Liver (tissue), 9 donors: Measurements from ENCODE around the gene FGF19. TPM values are rescaled to one million over a fixed set of nuclear protein-coding genes. Genes with fewer than 3 reads are reported as not detected.

ENCODE experiments used
- DNase-seq: peaks from one replicate; pipeline ENCODE4 v3.0.0-alpha.2; 2017; ENCODE audit warnings: low spot score
- H3K27ac ChIP-seq, 2 donors: one replicate each; pipeline ENCODE4 v1.7.0; 2013; ENCODE audit warnings: inconsistent platforms in 2 of 2, low read length in 2 of 2, control low read depth in 1 of 2, low read depth in 1 of 2, mild to moderate bottlenecking in 1 of 2
- H3K27me3 ChIP-seq, 4 donors: one replicate each; pipeline versions ENCODE4 v1.6.1 to v1.7.0; 2013; ENCODE audit warnings: low read length in 3 of 4, inconsistent platforms in 1 of 4, mild to moderate bottlenecking in 1 of 4, moderate library complexity in 1 of 4; ENCODE audit not compliant: control insufficient read depth in 4 of 4, insufficient read depth in 4 of 4
- H3K36me3 ChIP-seq, 4 donors: one replicate each; pipeline versions ENCODE4 v1.6.1 to v1.7.0; 2013; ENCODE audit warnings: low read length in 3 of 4, mild to moderate bottlenecking in 3 of 4, low read depth in 1 of 4, moderate library complexity in 1 of 4; ENCODE audit not compliant: control insufficient read depth in 4 of 4, insufficient read depth in 3 of 4
- H3K4me1 ChIP-seq, 4 donors: one replicate each; pipeline versions ENCODE4 v1.6.1 to v1.7.0; 2013; ENCODE audit warnings: low read length in 3 of 4, mild to moderate bottlenecking in 3 of 4, moderate library complexity in 1 of 4; ENCODE audit not compliant: control insufficient read depth in 4 of 4, insufficient read depth in 4 of 4
- H3K4me3 ChIP-seq, 3 donors: one replicate each; pipeline versions ENCODE4 v1.6.1 to v1.7.0; 2013; ENCODE audit warnings: low read length in 3 of 3, control low read depth in 1 of 3, low read depth in 1 of 3, mild to moderate bottlenecking in 1 of 3
- H3K9ac ChIP-seq, 2 donors: one replicate each; pipeline ENCODE4 v1.7.0; 2013; ENCODE audit warnings: low read length in 2 of 2, mild to moderate bottlenecking in 2 of 2, moderate library complexity in 2 of 2, control low read depth in 1 of 2, low read depth in 1 of 2
- H3K9me3 ChIP-seq, 4 donors: one replicate each; pipeline versions ENCODE4 v1.6.1 to v1.7.0; 2013; ENCODE audit warnings: low read length in 3 of 4; ENCODE audit not compliant: control insufficient read depth in 4 of 4
- FOXA1 ChIP-seq: IDR thresholded peaks from 2 replicates; pipeline ENCODE4 v1.6.1; 2016; ENCODE audit warnings: antibody characterized with exemption
- FOXA2 ChIP-seq: IDR thresholded peaks from 2 replicates; pipeline ENCODE4 v1.6.1; 2016; ENCODE audit warnings: antibody characterized with exemption
- GABPA ChIP-seq, 2 donors: IDR thresholded peaks in 1 of 2; conservative IDR thresholded peaks in 1 of 2; 2 replicates each; pipeline ENCODE4 v1.6.1; 2016; ENCODE audit warnings: antibody characterized with exemption in 2 of 2, mild to moderate bottlenecking in 1 of 2, moderate library complexity in 1 of 2
- JUND ChIP-seq, 2 donors: IDR thresholded peaks; 2 replicates each; pipeline ENCODE4 v1.6.1; 2016; ENCODE audit warnings: antibody characterized with exemption in 2 of 2
- SP1 ChIP-seq: IDR thresholded peaks from 2 replicates; pipeline ENCODE4 v1.6.1; 2018; ENCODE audit warnings: antibody characterized with exemption, mild to moderate bottlenecking
- ZBTB33 ChIP-seq: IDR thresholded peaks from 2 replicates; pipeline ENCODE4 v1.6.1; 2016; ENCODE audit warnings: antibody characterized with exemption
- WGBS: extraction: QIAGEN DNeasy Blood & Tissue Kit; methylation state at CpG from one replicate; pipeline ENCODE4 v1.1.7; 2013; 5-methylcytosine and 5-hydroxymethylcytosine counted together
- polyA plus RNA-seq, 2 donors: library from polyadenylated mRNA; stranded (reverse) in 1 of 2; unstranded in 1 of 2; fragments of 200-250 nt in 1 of 2; fragments of >200 nt in 1 of 2; fragmentation: Nextera tagmentation in 1 of 2; extraction: Ambion mirVana in 1 of 2; gene quantifications; one replicate each; pipeline versions ENCODE4 v1.2.1 to v1.2.3, GENCODE V29; 2013 to 2015
- total RNA-seq, 2 donors: library from RNA; depleted of rRNA; stranded (reverse); fragments of >200 nt; gene quantifications; one replicate each; pipeline ENCODE4 v1.2.3, GENCODE V29; 2014
- TF ChIP-seq, protein P1 (sequence below): IDR thresholded peaks from 2 replicates; pipeline ENCODE4 v1.6.1; 2016; ENCODE audit warnings: antibody characterized with exemption
- donor health status: healthy.
- donor health status: healthy.
- donor health status: healthy.
- donor health status: healthy.
- donor health status: healthy.

Gene FGF19
- total and polyA plus RNA-seq, 4 donors = 0.09 TPM; not detected in 3

- DNase-seq = no peak
Measured at GRCh38 chr11:69649576-69649900, 54.3 kb downstream of the FGF19 start.

GRCh38 chr11:69648679-69649575, 54.9 kb downstream of the FGF19 start:
- Histone ChIP-seq H3K27ac (no peak overlapping the region), H3K4me1 (peaks cover 5 to 8% (median 6%) of the 10 kb centered on the region in 4 donors), H3K9ac (no peak overlapping the region), H3K27me3 (no peaks in the 10 kb centered on the region), H3K36me3 (peaks cover 26 to 49% (median 44%) of the 10 kb centered on the region in 4 donors), H3K9me3 (no peaks in the 10 kb centered on the region), H3K4me3 (no peak overlapping the region)
- TF ChIP-seq ZBTB33 = no peak
- TF ChIP-seq FOXA1 = no peak
- DNase-seq = no peak
- WGBS = 92% methylated on average over 37 of the region's 37 CpGs

More at GRCh38 chr11:69649576-69649900, 54.3 kb downstream of the FGF19 start:
- no peak overlapping the region for H3K9ac ChIP-seq
- no peaks in the 10 kb centered on the region for H3K27me3 ChIP-seq
- H3K4me1 ChIP-seq = peaks cover 0 to 5% (median 2%) of the 10 kb centered on the region in 4 donors
- peaks cover 24 to 49% (median 44%) of the 10 kb centered on the region in 4 donors for H3K36me3 ChIP-seq
- 96% methylated on average over 10 of the region's 10 CpGs for WGBS
- TF ChIP-seq FOXA2 (no peak), FOXA1 (no peak), GABPA (IDR thresholded peaks at IDR 0.05 in 1 of 2, conservative IDR thresholded peaks at IDR 0.05 in 1 of 2) (no peak), SP1 (no peak), JUND (IDR thresholded peaks at IDR 0.05) (no peak)
- TF ChIP-seq, protein P1, sequence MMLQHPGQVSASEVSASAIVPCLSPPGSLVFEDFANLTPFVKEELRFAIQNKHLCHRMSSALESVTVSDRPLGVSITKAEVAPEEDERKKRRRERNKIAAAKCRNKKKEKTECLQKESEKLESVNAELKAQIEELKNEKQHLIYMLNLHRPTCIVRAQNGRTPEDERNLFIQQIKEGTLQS = no peak
- H3K4me3 ChIP-seq = no peak overlapping the region
- no peaks in the 10 kb centered on the region for H3K9me3 ChIP-seq
- no peak overlapping the region for H3K27ac ChIP-seq

Other genes starting within 250 kb of the FGF19 start
- under 1 TPM; 0.05 to 0.59 TPM for gene LINC01488, start 222.4 kb downstream of the FGF19 start, total RNA-seq
- gene LINC01488, start 222.4 kb downstream of the FGF19 start, polyA plus RNA-seq = 1 to 10 TPM in 1 of 2 donors, under 1 TPM in 1; 0.61 to 2.3 TPM
- gene CCND1, start 62.9 kb downstream of the FGF19 start, total RNA-seq = 10 to 100 TPM; 35.5 to 71.1 TPM
- gene CCND1, start 62.9 kb downstream of the FGF19 start, polyA plus RNA-seq = 100 to 1,000 TPM in 1 of 2 donors, 10 to 100 TPM in 1; 28.9 to 100 TPM
- 10 to 100 TPM in 1 of 2 donors, 1 to 10 TPM in 1; 8.3 to 12.3 TPM for gene LTO1, start 28.7 kb downstream of the FGF19 start, total RNA-seq
- gene LTO1, start 28.7 kb downstream of the FGF19 start, polyA plus RNA-seq = 1 to 10 TPM; 4.9 to 6.4 TPM
- not detected for gene FGF4, start 71.3 kb upstream of the FGF19 start, total RNA-seq
- gene FGF4, start 71.3 kb upstream of the FGF19 start, polyA plus RNA-seq = not detected
- gene FGF3, start 115.4 kb upstream of the FGF19 start, total RNA-seq = not detected
- not detected for gene FGF3, start 115.4 kb upstream of the FGF19 start, polyA plus RNA-seq